Neutrophil (primary cell): ENCODE results near the gene DNAH17.

Experiments used
- H3K27ac ChIP-seq: fragments of 200-600 bp; sonication (generic); 2 replicates; pipeline ENCODE4 v1.5.1; 2016; ENCODE audit warnings: mild to moderate bottlenecking, moderate library complexity
- H3K27me3 ChIP-seq: fragments of 200-600 bp; sonication (generic); 2 replicates; pipeline ENCODE4 v1.6.0; 2016; ENCODE audit warnings: mild to moderate bottlenecking
- H3K36me3 ChIP-seq: fragments of 200-600 bp; sonication (generic); 2 replicates; pipeline ENCODE4 v1.5.1; 2017
- H3K4me1 ChIP-seq, 2 experiments: fragments of 200-600 bp in 1 of 2; sonication (generic) in 1 of 2; 1 replicate in 1 of 2; 2 replicates in 1 of 2; pipeline versions ENCODE4 v1.5.1 to v1.6.1; 2013 to 2016; ENCODE audit warnings: low read depth in 1 of 2, low read length in 1 of 2, mild to moderate bottlenecking in 1 of 2, moderate library complexity in 1 of 2; ENCODE audit not compliant: control insufficient read depth in 1 of 2, insufficient read depth in 1 of 2
- H3K4me3 ChIP-seq, 2 experiments: fragments of 200-600 bp in 1 of 2; sonication (generic) in 1 of 2; 1 replicate in 1 of 2; 2 replicates in 1 of 2; pipeline ENCODE4 v1.5.1; 2013 to 2016; ENCODE audit warnings: low read depth in 1 of 2, low read length in 1 of 2, mild to moderate bottlenecking in 1 of 2, moderate library complexity in 1 of 2
- H3K9me3 ChIP-seq: fragments of 200-600 bp; sonication (generic); 2 replicates; pipeline ENCODE4 v1.5.1; 2016
- TF ChIP-seq, protein P1 (sequence below): fragments of 200-600 bp; sonication (generic); IDR thresholded peaks from 2 replicates; pipeline ENCODE4 v1.5.1; 2016; ENCODE audit warnings: antibody characterized with exemption

DNAH17 gene

DNA sequence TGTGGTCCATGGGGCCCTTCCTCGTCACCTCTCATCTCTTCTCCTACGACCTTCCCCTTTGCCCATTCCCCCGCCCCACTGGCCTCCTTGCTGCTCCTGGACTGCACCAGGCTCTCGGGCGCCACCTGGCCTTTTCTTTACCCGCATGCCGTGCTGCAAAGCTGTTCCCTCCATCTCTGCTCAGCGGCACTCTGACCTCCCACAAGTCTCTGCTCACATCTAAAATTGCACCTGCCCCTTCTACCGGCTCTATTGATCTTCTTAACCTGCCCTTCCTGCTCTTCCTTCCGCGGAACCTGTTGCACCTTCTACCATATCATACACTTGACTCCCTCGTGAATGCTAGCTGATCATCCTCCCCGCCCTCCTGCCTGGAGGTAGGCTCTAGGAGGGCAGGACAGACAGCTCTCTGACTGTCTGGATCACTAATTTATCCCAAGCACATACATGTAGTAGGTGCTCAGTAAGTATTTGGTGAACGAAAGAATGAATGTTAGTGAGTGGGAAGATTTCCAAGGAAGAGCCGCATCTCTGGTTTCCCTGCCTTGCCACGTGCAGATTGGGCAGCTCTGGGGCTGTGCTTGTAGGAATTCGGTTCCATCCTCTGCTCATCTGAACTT lies 17.3 kb downstream of the DNAH17 start:
- Histone ChIP-seq H3K9me3 (no peaks in the 10 kb centered on the region), H3K27ac (no peak overlapping the region), H3K27me3 (peaks cover 3% of the 10 kb centered on the region), H3K4me1 (no peaks in the 10 kb centered on the region), H3K4me3 (no peak overlapping the region), H3K36me3 (no peaks in the 10 kb centered on the region)
- TF ChIP-seq, protein P1, sequence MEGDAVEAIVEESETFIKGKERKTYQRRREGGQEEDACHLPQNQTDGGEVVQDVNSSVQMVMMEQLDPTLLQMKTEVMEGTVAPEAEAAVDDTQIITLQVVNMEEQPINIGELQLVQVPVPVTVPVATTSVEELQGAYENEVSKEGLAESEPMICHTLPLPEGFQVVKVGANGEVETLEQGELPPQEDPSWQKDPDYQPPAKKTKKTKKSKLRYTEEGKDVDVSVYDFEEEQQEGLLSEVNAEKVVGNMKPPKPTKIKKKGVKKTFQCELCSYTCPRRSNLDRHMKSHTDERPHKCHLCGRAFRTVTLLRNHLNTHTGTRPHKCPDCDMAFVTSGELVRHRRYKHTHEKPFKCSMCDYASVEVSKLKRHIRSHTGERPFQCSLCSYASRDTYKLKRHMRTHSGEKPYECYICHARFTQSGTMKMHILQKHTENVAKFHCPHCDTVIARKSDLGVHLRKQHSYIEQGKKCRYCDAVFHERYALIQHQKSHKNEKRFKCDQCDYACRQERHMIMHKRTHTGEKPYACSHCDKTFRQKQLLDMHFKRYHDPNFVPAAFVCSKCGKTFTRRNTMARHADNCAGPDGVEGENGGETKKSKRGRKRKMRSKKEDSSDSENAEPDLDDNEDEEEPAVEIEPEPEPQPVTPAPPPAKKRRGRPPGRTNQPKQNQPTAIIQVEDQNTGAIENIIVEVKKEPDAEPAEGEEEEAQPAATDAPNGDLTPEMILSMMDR: no peak

DNA sequence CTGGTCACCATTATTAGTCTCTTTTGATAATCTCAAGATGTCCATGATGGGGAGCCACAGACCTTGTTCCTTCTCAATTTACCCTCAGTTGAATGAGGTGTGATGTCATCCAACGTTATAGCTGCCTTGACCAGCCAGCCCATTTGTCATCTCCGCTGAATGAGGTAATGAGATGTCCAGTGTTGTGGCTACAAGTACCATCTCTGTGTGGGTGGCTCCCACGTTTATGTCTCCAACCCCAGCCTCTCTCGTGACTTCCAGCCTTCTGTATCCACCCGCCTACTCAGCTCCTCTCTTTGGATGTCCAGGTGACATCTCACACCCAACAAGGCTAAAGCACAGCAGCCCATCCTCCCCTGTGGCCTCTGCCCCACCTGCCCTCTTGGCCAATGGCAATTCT lies 18.2 kb downstream of the DNAH17 start:
- Histone ChIP-seq H3K27ac (no peak overlapping the region), H3K9me3 (no peaks in the 10 kb centered on the region), H3K4me3 (no peak overlapping the region), H3K27me3 (peaks cover 3% of the 10 kb centered on the region), H3K36me3 (no peaks in the 10 kb centered on the region), H3K4me1 (no peaks in the 10 kb centered on the region)
- TF ChIP-seq, protein P1: no peak

DNA sequence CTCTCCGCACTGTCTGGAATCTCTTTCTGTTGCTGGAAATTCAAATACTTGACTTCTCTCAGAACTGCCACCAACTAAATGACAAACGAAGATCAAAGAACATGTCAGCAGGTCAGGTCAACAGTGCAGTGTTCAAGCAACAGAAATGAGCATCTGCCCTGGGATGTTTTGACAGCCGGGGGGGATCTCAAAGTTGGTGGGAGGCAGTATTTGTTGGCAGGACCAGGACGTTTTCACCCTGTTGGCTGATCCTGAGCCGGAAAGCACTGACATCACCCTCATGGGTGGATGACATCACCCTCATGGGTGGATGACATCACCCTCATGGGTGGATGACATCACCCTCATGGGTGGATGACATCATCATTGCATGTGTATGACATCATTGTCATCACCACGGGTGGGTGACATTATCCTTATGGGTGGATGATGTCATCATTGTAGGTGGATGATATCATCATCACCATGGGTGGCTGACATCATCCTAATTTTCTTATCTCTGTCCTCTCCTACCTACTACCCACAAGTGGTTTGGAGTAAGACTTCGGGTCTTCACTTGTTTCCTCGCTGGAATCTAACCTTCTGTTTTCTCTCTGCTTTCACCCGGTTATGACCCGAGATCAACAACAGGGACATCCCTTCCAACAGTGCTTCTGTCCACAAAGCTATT lies 18.9 kb downstream of the DNAH17 start:
- H3K36me3 ChIP-seq: no peaks in the 10 kb centered on the region
- TF ChIP-seq, protein P1: no peak
- H3K27ac ChIP-seq: no peak overlapping the region
- H3K4me3 ChIP-seq: no peak overlapping the region
- no peaks in the 10 kb centered on the region for H3K4me1 ChIP-seq
- peaks cover 3% of the 10 kb centered on the region for H3K27me3 ChIP-seq
- no peaks in the 10 kb centered on the region for H3K9me3 ChIP-seq

DNA sequence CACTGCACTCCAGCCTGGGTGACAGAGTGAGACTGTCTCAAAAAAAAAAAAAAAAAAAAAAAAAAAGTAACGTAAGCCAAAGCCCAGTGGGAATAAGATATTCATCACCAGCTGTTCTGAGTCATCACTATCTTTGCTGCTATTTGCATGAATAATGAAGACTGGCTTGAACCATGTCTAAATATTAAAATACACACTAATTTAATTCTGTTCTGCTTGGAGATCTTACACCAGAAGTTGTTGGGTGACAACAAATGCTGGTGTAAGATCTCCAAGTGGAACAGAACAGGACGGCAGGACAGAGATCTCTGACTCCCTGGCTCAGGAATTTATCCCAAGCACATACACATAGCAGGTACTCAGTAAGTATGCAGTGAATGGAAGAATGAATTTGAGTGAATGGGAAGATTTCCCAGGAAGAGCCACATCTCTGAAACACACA lies 19.6 kb downstream of the DNAH17 start:
- Histone ChIP-seq H3K9me3 (no peaks in the 10 kb centered on the region), H3K27me3 (no peaks in the 10 kb centered on the region), H3K36me3 (no peaks in the 10 kb centered on the region), H3K27ac (no peak overlapping the region), H3K4me3 (no peak overlapping the region), H3K4me1 (no peaks in the 10 kb centered on the region)
- TF ChIP-seq, protein P1: no peak

DNA sequence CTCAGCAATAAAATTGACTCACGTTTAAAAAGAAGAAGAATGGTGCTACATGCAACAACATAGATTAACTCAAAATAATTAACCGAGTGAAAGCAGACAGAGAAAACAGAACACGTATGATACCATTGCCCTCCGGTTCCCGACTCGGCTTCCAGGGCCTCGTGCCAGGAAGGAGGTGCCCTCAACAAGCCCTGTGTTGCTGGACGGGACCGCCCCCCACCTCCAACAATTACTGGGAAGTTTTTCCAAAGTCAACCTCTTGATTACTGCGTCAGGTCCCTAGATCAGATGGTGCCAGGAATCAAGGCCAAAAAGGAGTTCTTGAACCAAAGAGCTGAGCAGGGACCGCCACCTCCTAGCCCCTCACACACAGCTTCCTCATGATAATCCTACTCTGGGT lies 20.4 kb downstream of the DNAH17 start:
- Histone ChIP-seq H3K36me3 (no peaks in the 10 kb centered on the region), H3K27me3 (no peaks in the 10 kb centered on the region), H3K4me3 (no peak overlapping the region), H3K9me3 (no peaks in the 10 kb centered on the region), H3K27ac (no peak overlapping the region), H3K4me1 (no peaks in the 10 kb centered on the region)
- TF ChIP-seq, protein P1: no peak
